IPS-11a (cell line): ENCODE measurements around the gene TMEM270.

Source experiments
- H3K4me3 ChIP-seq: one replicate; pipeline ENCODE4 v1.5.1; 2013; ENCODE audit warnings: low read depth, low read length, control low read depth

TMEM270 gene

GRCh38 chr7:73904219-73905137, 43.5 kb downstream of the TMEM270 start:
- H3K4me3 ChIP-seq, result no peak overlapping the region

DNA sequence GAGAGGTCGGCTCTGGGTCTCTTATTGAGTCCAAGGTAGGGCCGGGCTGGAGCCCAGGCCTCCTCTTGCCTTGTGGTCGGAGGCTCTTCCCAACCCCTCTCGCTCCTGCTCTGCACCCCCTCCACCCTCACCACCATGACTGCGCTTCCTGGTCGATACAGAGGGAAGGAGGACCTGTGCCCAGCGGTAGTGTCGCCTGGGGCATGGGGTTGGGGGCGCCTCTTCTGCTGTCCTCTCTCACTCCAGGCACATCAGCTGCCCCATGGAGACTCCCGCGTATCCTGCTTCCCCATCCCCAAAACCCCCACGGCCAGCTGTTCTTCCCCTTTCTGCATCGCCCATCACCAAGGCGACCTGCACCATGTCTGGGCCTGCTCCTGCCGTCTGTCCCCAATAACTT, 44.4 kb downstream of the TMEM270 start:
- no peak overlapping the region for H3K4me3 ChIP-seq

DNA sequence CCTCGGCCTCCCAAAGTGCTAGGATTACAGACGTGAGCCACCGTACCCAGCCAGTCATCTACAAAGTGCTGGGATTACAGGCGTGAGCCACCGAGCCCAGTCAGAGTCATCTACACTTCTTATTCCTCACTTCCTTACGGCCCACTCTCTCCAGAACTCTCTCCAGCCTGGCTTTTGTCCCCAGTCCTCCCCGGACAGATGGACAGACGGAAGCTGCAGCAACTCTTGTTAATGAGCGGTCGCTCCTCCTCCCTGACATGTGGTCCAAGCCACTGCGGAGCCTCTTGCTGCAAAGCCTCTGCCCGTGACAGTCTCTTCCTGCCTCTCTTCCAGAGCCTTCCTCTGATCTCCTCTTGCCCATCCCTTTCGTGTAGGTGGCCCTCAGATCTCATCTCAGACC, 45.9 kb downstream of the TMEM270 start:
- no peak overlapping the region for H3K4me3 ChIP-seq

- no peak overlapping the region for H3K4me3 ChIP-seq
These were observed 46.7 kb downstream of the TMEM270 start for GRCh38 chr7:73907554-73908122.

- no peak overlapping the region for H3K4me3 ChIP-seq
These were observed 47.2 kb downstream of the TMEM270 start for GRCh38 chr7:73908123-73908611.

- no peak overlapping the region for H3K4me3 ChIP-seq
These were observed 48.3 kb downstream of the TMEM270 start for GRCh38 chr7:73909051-73909941.

GRCh38 chr7:73909996-73910395, 49.0 kb downstream of the TMEM270 start:
- H3K4me3 ChIP-seq, result no peak overlapping the region

DNA sequence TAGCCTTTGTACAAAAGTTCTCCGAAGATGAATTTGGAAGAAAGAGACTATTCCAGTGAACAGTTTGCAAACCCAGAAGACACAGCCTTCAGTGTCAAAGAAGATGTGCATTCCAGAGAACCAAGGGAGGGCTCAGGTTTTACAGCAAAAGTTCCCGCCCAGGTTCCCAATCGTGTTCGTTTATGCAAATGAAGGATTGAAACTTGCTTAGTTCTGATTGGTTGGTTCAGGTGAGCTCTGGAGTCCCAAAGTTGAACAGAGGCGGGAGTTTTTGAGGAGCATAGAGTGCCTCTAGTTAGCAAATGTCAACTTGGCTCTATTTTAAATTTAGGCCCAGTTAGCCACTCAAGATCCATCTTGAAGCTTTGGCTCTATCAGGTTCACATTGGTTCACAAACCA, 51.3 kb downstream of the TMEM270 start:
- H3K4me3 ChIP-seq, result no peak overlapping the region
